ENCODE results near the gene CRLF1.

The CRLF1 gene

GRCh38 chr19:18591735-18592385 is 14.7 kb downstream of the CRLF1 start:
- Histone ChIP-seq H3K4me1 (ENCODE audit: low read length) (peaks cover 26% of the 10 kb centered on the region), H3K9ac (ENCODE audit: low read length) (no peak overlapping the region), H3K4me2 (ENCODE audit: low read length) (no peak overlapping the region), H3K79me2 (ENCODE audit: low read length) (peaks cover 15% of the 10 kb centered on the region), H3K27me3 (ENCODE audit: low read depth, low read length) (no peaks in the 10 kb centered on the region), H3K36me3 (replicated peaks; ENCODE audit: low read depth, low read length) (peaks cover 10% of the 10 kb centered on the region), H4K20me1 (ENCODE audit: insufficient read depth, low read length) (no peaks in the 10 kb centered on the region; the same call in 1 of the 2 replicates), H3K9me3 (ENCODE audit: insufficient read depth, low read length) (peaks cover 2% of the 10 kb centered on the region; the same call in 1 of the 2 replicates), H2AFZ (ENCODE audit: low read depth, low read length) (no peak overlapping the region), H3K4me3 (ENCODE audit: low read length) (no peak overlapping the region), H3K27ac (ENCODE audit: low read length) (no peak overlapping the region)
- TF ChIP-seq CTCF (IDR thresholded peaks at IDR 0.05; ENCODE audit: low read depth, low read length) (no peak), EZH2phosphoT487 (IDR thresholded peaks at IDR 0.05; ENCODE audit: low read depth) (no peak)

GRCh38 chr19:18590273-18591272 is 16.0 kb downstream of the CRLF1 start:
- Histone ChIP-seq H3K27ac (ENCODE audit: low read length) (no peak overlapping the region), H3K9ac (ENCODE audit: low read length) (no peak overlapping the region), H3K79me2 (ENCODE audit: low read length) (peaks cover 15% of the 10 kb centered on the region), H3K4me1 (ENCODE audit: low read length) (peaks cover 39% of the 10 kb centered on the region), H3K36me3 (replicated peaks; ENCODE audit: low read depth, low read length) (peaks cover 13% of the 10 kb centered on the region), H3K4me2 (ENCODE audit: low read length) (peak overlapping the region; percentile 98), H3K4me3 (ENCODE audit: low read length) (peak overlapping the region; percentile 86), H4K20me1 (ENCODE audit: insufficient read depth, low read length) (no peaks in the 10 kb centered on the region; the same call in 1 of the 2 replicates), H2AFZ (ENCODE audit: low read depth, low read length) (no peak overlapping the region), H3K9me3 (ENCODE audit: insufficient read depth, low read length) (peaks cover 6% of the 10 kb centered on the region; the same call in 1 of the 2 replicates), H3K27me3 (ENCODE audit: low read depth, low read length) (no peaks in the 10 kb centered on the region)
- TF ChIP-seq CTCF (IDR thresholded peaks at IDR 0.05; ENCODE audit: low read depth, low read length) (peak; percentile 14; the same call in 1 of the 2 replicates), EZH2phosphoT487 (IDR thresholded peaks at IDR 0.05; ENCODE audit: low read depth) (no peak)

- H3K9me3 ChIP-seq (ENCODE audit: insufficient read depth, low read length): peaks cover 6% of the 10 kb centered on the region; the same call in 1 of the 2 replicates
- peaks cover 35% of the 10 kb centered on the region for H3K4me1 ChIP-seq (ENCODE audit: low read length)
- peak overlapping the region; percentile 92 for H3K27ac ChIP-seq (ENCODE audit: low read length)
- no peaks in the 10 kb centered on the region; the same call in 1 of the 2 replicates for H4K20me1 ChIP-seq (ENCODE audit: insufficient read depth, low read length)
- peak overlapping the region; percentile 98 for H3K4me2 ChIP-seq (ENCODE audit: low read length)
- H3K79me2 ChIP-seq (ENCODE audit: low read length): peaks cover 15% of the 10 kb centered on the region
- H3K4me3 ChIP-seq (ENCODE audit: low read length): peak overlapping the region; percentile 86
- H3K36me3 ChIP-seq (replicated peaks; ENCODE audit: low read depth, low read length): peaks cover 13% of the 10 kb centered on the region
- H3K9ac ChIP-seq (ENCODE audit: low read length): peak overlapping the region; percentile 92
- no peaks in the 10 kb centered on the region for H3K27me3 ChIP-seq (ENCODE audit: low read depth, low read length)
- H2AFZ ChIP-seq (ENCODE audit: low read depth, low read length): peak overlapping the region; percentile 22; the same call in 1 of the 2 replicates
- TF ChIP-seq EZH2phosphoT487 (IDR thresholded peaks at IDR 0.05; ENCODE audit: low read depth) (no peak), CTCF (IDR thresholded peaks at IDR 0.05; ENCODE audit: low read depth, low read length) (peak; percentile 28)
Measured at GRCh38 chr19:18589380-18590272, 17.0 kb downstream of the CRLF1 start.

Data from OCI-LY3 (cell line).